GM19468 (cell line): ENCODE results near the gene HSDL2.

ENCODE experiments used
- ATAC-seq: cut with Tn5 transposase; IDR thresholded peaks from one replicate; pipeline ENCODE4 v1.9.1; 2021; ENCODE audit warnings: mild to moderate bottlenecking, moderate library complexity, moderate number of reproducible peaks; ENCODE audit not compliant: unreplicated experiment; ENCODE audit errors: extremely low read depth

HSDL2 gene

GRCh38 chr9:112439825-112440224 lies 59.9 kb downstream of the HSDL2 start:
- no peak for ATAC-seq

DNA sequence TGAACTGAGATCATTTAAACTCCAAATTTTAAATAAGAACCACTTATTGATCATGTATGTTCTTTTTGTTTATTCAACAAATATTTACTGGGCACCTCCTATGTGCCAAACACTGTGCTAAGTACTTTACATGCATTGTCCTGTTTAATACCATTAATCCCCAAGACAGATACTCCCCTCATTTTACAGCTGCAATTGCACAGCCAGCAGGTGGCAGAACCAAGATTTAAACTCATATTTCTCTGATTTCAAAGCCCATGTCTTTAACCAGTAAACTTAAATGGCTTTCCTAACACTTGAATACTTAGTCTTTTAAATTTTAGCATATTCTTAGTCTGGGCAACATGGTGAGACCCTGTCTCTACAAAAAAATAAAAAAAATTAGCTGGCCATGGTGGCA lies 63.3 kb downstream of the HSDL2 start:
- ATAC-seq = no peak

GRCh38 chr9:112443636-112444035 lies 63.7 kb downstream of the HSDL2 start:
- no peak for ATAC-seq

- no peak for ATAC-seq
These were observed 65.3 kb downstream of the HSDL2 start for GRCh38 chr9:112445196-112445595.

DNA sequence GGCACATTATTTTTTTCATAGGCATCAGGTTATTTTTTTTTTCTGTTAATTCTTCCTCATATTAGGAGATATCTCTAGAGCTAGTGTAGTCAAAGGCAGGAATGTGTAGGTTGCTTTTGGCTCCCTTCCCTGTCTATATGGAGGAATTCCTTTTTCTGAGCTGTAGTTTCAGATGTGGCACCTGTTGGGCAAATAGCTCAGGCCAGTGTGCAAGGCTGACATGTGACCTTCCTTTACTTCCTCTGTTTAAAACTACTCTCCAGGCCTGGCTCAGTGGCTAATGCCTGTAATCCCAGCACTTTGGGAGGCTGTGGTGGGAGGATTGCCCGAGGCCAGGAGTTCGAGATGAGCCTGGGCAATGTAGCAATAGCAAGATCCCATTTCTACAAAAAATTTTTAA lies 66.2 kb downstream of the HSDL2 start:
- ATAC-seq = no peak

DNA sequence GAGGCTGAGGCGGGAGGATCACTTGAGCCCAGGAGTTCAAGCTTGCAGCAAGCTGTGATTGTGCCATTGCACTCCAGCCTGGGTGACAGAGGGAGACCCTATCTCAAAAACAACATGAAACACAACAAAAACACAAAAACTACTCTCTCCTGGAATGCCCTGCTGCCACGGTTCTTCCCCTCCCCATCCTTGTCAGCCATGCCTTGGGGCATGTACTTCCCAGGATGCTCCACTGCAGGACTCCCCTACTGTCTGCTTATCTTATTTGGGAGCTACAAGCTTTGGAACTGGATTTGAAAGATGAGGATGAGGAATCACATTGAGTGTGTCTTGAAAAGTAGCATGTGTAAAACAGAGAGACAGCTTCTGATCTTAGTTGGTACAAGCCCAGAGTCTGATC lies 66.6 kb downstream of the HSDL2 start:
- no peak for ATAC-seq

DNA sequence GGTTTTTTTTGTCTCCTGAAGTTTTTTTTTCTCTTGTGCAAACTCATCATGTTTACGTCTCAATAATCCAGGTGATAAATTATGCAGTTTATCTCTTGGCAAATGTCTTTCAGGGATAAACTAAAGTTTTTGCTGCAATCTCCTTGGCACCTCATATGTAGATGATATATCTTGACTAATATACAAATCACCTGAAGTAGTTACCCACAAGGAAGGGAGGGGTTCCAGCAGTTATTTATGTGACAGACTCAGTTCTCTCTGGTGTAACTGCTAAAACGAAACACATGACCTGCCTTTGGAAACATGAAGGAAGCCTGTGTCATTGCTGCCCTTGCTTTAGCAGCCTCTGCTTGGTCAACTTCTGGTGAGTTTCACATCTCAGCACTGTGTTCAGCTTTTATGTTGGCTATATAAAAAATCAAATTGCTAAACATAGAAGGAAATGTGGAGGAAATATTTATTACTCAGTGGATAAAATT lies 67.4 kb downstream of the HSDL2 start:
- no peak for ATAC-seq

DNA sequence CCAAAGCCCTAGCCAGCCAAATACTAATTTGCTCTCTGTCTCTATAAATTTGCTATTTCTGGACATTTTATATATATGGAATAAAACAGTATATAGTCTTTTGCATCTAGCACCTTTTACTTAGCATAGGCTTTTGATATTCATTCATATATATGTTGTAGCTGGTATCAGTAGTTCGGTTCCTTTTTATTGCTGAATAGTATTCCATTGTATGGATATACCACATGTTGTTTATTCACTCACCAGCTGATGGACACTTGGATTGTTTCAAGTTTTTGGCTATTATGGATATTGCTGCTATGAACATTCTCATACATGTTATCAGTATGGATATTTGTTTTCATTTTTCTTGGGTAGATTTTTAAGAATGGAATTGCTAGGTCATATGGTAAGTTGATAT lies 82.9 kb downstream of the HSDL2 start:
- ATAC-seq = no peak

DNA sequence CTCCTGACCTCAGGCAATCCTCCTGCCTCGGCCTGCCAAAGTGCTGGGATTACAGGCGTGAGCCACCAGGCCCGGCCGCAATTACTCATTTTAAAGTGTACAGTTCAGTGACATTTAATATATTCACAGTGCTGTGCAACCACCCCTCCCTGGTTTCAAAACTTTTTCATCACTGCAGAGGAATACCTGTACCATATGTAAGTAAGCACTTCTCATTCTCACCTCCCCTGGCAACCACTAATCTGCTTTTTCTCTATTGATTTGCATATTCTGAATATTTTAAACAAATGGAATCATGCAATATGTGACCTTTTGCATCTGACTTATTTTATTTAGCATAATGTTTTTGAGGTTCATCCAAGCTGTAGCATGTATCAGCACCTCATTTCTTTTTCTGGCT lies 85.4 kb downstream of the HSDL2 start:
- ATAC-seq = no peak

DNA sequence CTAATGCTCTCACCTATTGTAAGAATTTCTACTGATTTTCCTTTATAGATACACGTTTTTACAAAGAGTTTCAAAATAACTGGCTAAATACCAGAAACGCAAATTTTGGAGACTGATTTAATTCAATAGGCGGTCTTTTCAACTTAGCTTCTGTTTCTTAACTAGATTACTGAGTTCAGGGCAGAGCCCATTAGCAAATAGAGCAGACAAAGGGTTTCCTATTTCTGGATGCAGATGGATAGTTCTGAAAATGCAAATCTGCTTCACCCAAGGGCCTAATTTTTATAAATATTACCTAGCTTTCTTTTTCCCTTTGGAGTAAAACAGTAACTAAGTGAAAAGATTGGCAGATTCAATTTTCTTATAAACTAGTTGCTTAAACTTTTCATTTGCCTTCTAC lies 93.1 kb downstream of the HSDL2 start:
- ATAC-seq = no peak

GRCh38 chr9:112473986-112474385 lies 94.1 kb downstream of the HSDL2 start:
- ATAC-seq = no peak

GRCh38 chr9:112475318-112475717 lies 95.4 kb downstream of the HSDL2 start:
- no peak for ATAC-seq

DNA sequence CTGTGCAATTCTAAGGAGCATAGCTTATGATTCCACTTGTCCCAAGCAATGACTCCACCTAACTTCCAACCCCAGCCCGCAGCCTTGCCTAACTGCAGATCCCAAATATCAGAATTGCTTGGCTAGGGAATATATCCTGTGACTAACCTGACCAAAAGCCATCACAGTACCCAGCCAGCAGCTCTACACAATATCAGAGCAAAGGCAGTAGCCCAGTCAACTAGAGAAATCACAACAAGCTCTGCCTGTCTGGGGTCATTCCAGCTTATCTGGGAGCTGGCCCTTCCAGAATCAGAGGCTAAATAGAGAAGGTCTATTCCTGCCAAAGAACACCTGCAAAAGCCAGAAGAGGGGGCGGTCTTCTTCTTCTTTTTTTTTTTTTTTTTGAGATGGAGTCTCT lies 97.4 kb downstream of the HSDL2 start:
- ATAC-seq = no peak

DNA sequence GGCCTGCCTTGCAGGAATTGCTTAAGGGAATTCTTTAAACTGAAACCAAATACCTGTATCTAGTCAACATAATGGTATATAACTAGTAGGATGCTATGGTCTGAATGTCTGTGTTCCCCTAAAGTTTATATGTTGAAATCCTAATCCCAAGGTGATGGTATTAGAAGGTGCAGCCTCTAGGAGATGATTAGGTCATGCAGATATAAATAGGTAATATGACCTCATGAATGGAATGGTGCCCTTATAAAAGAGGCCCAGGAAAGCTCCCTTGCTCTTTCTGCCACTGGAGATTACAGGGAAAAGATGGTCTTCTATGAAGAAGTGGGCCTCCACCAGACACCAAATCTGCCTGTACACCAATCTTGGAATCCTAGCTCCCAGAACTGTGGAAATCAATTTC lies 99.3 kb downstream of the HSDL2 start:
- ATAC-seq = no peak

GRCh38 chr9:112484607-112485006 lies 104.7 kb downstream of the HSDL2 start:
- no peak for ATAC-seq

GRCh38 chr9:112485574-112485973 lies 105.7 kb downstream of the HSDL2 start:
- ATAC-seq = no peak

GRCh38 chr9:112486221-112487007 lies 106.5 kb downstream of the HSDL2 start, which contains the start of gene KIAA1958:
KIAA1958 (plus strand) TSS chr9:112486827; CDS start chr9:112574081, 87,254 bp downstream.
- peak; percentile 87 for ATAC-seq

GRCh38 chr9:112487008-112487798 lies 107.3 kb downstream of the HSDL2 start:
- peak; percentile 12 for ATAC-seq

DNA sequence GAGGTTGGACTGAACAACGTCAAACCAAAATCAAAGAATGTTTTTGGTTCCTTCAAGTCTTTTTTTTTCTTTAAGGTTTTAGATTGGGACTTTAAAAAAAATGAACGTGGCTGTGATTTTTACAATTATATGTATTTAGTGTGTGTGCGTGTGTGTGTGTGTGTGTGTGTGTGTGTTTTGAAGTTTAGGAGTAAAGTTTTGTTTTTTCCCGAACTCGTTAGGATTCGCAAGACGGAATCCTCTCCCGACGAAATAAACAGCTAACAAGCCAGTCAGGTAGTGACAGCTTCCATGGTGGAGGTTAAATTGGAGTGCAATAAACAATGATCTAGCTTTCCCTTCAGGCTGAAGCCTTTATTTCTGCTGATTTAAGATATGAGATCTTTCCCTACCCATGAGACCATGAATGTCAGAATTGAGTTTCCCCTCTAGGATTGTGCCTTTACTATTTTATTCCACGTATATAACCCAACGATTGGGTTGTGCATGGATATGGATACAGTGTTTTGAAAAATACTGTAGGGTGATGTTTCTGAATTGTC lies 108.0 kb downstream of the HSDL2 start:
- no peak for ATAC-seq

DNA sequence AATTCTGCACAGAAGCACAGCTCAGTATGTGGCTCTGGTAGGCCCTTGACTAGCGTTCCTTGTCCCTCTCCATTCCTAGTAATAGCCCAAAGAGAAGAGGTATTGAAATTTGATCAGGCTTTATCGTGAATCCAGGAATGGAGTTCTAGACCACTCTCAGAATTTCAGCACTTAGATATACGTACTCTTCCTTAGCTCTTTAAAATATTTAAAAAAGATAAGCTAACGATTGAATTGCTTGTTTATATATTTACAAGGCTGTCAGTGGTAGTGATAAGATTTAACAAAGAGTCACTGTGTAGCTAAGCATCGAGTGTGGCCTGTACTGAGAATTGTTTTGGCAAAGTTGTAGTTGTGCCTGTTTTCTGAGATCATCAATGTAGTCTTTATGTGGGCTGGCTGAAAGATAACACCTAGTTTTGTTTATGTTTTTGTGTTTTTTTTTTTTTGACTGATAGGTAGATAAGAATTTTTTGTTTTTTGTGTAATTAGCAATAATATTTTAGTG lies 109.2 kb downstream of the HSDL2 start:
- no peak for ATAC-seq
